Stimulated activated CD4-positive, alpha-beta T cell treated with anti-CD3 and anti-CD28 coated beads, Interleukin-12 subunit alpha, Interleukin-12 subunit beta, amount 100 ng/mL, for 24 hours (primary cell): Measurements from ENCODE around the gene HOXC12.

Experiments
- DNase-seq, 2 experiments: peaks; one replicate each; pipeline ENCODE4 v3.0.0-alpha.2; 2020; ENCODE audit warnings: low read depth in 2 of 2

Gene HOXC12

DNA sequence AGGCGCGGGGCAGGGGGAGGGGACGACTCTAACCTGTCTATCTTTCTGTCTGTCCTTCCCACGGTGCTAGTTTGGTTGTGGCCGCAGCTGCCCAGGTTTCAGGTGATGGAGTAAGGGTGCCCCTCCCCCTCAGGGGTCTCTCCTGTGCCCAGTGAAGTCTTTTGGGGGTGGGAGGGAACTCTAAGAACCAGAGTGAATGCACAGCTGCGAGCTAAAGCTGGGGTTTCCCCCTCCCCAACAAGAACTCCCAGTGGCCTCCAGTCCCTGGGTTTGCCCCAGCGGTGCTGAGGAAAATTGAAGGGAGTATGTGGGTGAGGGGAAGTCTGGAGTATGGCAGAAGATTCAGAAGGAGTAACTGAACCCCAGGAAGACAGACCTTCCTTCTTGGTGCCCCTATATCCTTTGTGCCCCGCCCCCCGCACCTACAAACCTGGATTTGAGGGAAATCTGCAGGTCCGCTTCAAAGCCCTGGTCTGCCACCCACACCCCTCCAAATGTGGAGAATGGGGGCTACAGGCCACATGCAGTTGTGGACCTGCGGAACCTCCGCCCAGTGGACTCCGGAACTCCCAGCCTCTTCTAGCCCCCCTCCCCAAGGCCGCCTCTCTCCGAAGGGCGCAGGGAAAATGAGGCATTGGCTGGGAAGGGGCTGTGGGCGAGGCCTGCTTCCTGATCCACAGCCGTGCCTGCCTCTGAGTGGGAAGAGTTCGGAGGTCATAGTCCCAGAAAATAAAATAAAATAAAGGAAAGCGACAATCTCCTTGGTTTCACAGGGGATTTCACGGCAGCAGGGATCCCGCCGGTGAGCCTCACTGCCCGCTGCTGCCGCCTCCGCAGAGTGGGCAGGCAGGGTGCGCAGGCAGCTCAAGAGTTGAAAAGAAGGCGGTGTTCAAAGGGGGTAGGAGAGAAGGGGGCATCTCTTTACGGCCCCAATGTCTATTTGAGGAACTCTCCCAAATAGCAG, 41.8 kb downstream of the HOXC12 start:
- no peak for DNase-seq

DNA sequence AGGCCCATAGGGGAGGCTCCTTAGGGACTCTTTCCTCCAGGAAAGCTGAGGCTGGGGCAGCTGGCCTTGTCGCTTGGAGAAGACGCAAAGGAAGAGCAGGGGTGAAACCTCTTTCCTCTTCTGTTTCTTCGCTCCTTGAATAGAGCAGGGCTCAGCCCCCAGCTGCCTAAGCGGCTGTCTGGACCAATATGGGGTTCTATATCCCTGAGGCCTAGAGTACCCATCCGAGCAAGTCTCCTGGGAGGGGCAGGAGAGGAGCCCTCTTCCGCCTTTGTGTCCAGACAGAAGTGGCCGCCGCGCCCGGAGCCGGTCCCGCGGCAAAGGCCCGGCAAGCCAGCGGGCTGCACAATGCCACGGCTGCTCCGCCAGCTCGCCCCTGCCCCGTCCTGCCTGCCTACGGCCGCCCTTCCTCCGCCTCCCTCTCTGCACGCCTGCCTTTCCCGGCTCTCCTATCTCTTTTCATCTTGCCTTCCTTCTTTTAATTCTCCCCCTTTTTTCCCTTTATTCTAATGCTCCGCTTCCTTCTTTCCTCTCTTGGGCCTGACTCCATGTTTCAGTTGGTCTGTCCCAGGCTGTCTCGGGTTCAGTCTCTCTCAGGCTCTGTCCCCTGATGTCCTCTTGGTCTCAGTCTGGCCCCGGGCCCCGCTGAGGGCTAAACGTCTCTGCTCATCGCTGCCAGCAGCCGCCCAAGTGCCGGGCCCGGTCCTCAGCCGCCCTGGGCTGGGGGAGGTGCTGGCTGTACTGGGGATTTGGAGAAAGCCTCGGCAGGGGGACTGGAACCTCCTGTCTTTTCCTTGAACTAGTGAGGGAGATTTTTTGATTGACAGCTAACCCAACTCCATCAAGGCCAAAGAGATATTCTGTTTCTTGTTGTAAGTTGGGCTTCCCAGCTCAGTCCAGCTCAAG, 42.8 kb downstream of the HOXC12 start:
- no peak for DNase-seq

DNA sequence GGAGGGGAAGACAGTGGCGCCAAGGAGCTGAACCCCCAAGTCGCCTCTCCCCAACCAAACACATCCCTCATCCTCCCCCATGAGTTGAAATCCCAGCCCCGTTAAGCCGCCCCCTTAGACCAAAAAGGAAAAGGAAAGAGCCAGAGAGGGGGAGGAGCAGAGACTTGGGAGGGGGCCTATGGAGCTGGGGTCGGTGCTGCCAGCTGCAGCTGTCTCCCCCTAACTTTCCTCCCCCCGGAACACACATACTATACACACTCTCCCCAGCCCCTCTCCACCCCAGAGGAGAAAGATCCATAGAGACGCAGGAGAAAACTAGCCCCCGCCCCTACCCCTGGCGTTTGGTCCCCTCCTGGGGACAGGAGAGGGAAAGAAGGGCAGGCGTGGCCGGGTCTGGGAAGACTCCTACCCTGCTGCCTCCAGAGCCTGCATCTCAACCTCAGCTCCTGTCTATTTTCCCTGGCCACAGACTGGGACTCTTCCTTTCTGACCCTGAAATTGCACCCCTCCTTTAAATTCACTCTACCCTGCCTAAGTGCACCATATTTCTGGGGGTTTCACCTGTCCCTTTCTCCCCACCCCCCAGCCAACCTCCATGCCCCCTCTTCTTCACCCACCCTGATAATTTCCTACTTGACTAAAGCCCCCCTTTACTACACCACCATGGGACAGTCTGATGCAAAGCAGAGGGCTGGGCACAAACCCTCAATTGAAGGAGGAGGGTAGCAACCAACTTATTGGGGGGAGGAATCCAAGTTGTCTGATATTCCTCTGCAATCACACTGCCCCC, 43.6 kb downstream of the HOXC12 start:
- no peak for DNase-seq

DNA sequence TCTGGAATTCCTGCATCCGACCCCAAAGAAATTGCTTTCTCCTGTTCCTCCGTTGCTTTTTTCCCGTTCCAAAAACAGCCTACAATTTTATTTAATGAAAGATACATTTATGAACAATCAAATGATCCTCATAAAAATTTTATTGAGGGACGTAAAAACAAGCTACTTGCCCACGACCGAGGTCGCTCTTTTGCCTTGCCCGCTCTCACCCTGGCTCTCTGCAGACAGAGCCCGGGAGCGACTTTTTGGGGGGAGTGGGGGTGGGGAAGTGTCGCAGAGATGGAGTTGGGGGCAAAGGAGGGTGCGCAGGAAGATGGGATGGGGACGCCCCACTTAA, 44.2 kb downstream of the HOXC12 start:
- no peak for DNase-seq

DNA sequence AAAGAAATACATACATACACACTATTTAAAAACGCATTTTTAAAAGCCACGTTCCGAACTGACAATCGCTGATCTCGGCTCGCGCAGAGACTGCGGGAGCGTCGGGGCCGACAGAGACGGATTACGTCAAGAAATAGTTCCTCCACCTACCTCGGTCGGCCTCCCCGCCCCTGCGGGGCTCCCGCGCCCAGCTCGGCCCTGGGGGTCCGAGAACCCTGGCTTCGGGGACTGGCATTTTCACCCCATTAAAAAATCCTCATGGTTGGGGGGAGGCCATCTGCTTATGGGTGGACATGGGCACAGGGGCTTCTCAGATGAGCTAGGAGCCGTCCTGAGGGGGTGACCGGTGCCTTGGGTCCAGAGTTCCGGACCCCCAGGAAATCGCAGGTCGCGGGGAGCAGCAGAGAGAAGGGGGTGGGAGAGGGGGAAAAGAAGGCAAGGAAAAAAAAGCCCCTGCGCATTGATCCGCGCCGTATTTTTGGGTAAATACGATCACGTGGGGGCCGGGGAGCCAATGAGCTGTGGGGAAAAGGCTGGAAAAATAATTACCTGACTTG, 44.9 kb downstream of the HOXC12 start:
- DNase-seq = no peak

DNA sequence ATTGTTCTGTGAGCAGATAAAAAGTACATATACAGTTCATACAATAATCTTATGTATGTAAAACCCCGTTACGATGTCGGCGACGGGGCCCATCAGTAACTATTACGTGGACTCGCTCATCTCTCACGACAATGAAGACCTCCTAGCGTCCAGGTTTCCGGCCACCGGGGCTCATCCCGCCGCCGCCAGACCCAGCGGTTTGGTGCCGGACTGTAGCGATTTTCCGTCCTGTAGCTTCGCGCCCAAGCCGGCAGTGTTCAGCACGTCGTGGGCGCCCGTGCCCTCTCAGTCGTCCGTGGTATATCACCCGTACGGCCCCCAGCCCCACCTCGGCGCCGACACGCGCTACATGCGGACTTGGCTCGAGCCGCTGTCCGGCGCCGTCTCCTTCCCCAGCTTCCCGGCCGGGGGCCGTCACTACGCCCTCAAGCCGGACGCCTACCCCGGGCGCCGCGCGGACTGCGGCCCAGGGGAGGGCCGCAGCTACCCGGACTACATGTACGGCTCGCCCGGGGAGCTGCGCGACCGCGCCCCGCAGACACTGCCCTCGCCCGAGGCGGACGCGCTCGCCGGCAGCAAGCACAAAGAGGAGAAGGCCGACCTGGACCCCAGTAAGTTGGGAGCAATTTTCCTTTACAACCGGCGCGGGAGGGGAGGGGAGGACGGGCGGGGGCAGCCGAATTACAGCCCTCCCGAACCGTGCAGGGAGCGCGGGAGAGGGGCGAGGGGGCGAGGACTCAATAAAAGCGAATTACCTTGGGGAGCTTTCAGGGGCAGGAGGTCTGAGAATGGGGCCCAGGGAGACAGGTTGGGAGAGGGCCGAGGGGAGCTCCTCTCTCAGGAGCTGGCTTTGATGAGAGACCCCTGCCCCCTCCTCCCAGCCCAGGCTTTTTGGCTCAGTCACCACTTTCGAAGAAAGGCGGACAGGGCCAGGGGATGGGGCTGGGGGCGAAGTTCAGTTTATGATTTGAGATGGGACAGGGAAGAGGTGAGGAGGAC, 45.7 kb downstream of the HOXC12 start, which contains the start of gene HOXC9:
HOXC9 (plus strand) TSS at position 46 of the 999 bp plus-strand sequence; CDS start at position 74, 28 bp downstream.
- no peak for DNase-seq

DNA sequence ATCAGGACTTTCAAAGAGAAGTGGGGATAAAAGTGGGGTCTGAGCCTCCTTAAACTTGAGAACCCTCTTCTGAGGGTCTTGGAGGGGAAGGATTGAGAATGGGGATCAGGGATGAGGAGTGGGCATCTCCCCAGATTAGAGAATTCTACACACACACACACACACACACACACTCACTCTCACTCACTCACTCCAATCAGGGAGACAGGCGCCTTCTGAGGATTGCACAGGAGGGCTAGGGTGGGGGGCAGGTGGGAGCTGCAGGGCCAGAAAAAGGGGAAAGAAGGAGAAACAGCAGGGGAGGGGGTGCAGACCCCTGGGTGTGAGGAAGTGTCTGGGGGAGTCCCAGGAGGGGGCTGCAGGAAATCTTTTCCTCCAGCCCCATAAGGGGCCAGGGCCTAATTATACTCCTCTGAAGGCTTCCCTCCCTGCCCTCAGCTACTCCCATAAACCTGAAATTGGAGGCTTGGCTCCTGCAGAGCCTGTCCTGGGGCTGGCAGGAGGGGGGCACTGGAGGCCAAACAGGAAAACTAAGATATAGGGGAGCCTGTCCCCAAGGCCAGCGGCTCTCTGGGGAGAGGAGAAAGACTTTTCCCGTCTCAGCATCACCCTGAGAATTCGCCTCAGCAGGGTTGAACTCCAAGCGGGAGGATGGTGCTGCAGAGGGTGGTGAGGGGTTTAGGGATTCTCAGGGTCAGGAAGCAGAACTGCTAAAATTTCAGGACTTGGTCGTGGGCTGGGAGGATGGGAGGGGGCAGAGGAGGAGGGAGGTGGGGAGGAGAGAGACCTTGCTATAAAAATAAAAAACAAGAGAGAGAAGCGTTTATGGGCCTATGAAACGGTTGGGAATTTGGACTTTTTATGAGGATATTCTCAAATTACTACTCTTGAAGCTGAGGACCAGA, 46.8 kb downstream of the HOXC12 start:
- DNase-seq = no peak

DNA sequence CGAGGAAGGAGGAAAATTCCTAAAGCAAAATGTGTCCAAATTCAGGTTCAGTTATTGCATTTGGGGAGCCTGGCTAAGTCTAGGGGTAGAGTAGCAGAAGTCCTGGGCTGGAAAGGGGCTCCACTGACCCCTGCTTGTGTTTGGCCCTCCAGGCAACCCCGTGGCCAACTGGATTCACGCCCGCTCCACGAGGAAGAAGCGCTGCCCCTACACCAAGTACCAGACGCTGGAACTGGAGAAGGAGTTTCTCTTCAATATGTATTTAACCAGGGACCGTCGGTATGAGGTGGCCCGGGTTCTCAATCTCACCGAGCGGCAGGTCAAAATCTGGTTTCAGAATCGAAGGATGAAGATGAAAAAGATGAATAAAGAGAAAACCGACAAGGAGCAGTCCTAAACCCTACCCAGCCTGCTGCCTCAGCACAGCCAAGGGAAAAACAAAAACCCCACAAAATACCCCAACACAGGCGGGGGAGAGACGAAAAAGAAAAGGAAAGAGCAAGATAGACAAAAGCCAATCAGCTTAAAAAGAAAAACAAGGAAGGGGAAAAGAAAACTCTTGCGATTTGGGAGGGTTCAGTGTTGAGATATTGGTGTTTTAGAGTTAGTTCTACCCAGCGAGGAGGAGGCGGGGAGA, 47.7 kb downstream of the HOXC12 start:
- no peak for DNase-seq

DNA sequence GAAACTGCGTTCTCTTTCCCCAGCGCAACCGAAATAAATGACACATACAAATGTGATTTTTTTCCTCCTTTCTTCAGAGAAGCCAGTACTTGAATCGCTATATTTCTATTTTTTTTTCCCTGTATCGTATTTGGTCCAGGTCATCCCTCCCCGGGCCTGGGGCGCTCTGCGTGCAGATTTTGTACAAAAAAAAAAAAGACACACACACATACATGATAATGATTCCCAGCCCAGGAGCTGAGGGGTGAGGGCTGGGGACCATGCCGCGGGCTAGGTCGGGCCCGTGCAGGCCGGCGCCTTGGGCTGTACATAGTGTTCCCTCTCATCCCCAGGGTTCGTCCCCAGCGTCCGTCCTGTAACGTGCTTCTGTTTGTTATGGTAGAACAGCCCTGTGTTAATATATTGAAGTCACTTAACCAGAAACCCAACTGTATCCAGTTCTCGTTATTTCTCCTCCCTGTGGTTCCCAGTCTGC, 48.2 kb downstream of the HOXC12 start:
- no peak for DNase-seq

DNA sequence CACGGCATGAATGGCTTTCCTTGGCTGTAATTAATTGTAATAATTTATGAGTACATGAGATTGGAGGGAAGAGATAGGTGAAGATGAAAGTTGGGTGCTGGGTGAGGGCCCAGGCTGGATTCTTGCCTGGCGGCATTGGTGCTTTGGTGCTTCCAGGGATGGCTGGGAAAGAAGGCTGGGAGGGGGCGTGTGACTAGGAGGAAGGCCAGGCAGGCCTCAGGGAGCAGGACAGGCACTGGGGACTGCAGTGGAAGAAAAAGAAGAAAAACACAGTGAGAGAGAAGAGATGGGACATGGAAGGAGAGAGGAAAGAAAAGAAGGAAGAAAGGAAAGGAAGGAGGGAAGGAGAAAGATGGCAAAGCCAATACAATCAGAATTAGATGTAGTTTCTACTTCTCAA, 48.9 kb downstream of the HOXC12 start:
- DNase-seq = no peak

DNA sequence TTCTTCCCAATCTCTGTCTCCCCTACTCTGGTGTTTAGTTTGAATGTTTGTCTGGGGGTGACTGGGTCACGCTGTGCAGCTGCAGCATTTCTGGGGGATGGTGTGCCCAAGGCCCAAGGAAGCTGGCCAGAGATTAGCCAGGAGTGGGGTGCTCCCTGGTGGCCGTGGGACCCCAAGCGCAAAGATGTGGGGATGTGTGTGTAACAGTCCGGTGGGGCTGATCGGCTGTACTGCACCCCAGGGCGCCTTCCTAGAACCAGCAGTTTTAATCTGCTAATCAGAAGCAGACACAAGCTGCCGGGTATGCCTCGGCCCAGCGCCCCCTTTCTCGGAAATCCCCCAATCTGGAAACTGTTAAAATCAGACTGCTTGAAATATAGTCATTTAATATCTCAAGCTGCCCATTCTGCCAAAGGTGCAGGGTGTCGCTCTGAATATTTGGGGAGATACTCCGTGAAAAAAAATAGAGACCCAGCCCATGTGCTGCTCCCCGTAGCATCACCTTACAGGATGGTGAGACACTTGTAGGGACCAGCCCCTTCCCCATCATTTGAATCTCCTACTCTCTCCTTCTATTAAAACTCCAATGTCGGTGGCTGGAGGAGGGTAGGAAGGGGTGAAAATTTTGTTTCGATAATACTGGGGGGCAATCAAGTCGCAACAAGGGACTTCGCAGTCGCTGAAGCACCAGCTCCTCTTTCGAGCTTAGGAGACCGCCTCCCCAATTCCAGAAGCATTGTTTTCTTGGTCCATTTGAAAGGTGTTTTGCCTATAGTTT, 49.5 kb downstream of the HOXC12 start:
- no peak for DNase-seq

DNA sequence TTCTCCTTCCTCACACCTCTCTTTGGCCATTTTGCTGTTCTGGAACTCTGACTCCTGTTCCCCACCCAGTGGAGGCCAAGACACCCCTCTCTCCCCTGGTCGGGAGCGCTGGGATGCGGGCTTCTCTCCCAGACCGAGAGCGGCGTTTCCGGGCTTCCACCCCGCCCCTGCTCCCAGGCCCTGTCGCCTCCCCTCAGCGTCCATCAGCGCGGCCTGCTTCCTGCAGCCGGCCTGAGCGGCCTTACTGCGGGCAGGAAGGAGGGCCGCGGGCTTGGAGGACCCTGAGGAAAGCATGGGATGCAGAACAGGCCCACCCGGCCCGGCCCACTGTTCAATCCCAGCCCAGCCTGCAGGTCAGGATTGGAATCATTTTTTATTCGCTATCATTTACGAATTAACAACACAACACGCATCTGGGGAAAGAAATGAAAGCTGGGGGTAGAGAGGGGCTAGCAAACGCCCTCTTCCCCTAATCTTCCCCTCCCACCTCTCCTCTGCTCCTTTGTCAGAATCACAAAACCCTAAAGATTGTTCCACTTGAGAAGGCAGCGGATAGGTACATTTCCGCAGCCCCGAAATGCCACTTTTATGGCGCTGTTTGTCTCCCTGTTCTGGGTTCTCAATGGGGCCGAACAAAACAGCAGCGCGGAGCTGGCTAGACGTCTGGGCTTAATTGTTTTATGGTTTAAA, 50.3 kb downstream of the HOXC12 start:
- no peak for DNase-seq

DNA sequence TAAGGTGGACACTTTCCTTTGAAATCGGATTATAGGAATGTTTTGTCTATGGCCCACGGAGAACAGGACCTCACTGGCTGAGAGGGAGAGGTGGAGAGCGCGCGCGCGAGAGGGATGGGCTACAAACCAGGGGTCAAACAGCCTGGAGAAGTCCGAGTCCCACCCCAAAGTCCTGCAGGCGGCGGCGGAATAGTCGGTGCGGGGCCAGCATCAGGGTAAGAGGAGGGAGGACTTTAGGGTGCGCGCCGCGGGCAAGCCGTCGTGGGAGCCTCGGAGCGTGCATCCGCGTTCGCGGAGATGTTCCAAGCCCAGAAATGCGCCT, 50.8 kb downstream of the HOXC12 start:
- DNase-seq = no peak

DNA sequence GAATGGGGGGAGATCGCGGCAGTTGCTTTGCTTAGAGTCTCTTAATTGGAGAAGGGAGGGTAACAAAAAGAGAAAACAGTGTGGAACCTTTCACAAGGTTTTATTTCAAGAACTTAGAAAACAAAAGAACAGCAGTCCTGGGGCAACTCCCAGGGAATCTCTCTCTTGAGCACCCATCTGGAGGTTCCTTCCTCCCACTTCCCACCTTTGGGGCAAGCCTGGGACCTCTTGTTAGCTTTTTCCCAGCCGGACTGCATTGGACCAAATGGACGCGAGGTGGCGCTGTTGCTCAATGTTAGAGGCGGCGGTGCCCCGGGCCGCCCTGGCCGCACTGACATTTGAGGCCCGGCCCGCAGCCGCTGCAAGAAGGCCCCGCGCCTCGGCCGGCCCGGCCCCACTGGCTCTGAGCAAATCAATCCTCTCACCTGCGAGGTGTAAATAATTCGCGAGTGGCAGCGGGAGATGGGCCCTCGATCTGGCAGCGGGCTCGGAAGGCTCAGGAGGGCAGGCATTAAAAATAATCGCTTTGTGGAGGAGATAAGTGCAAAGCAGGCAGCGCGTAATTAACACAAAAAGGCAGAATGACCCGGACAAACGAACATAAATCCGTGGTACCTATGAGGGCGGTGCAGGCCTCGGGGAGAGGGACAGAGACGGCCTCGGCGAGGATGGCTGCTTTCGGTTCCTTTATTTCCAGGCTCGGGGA, 51.3 kb downstream of the HOXC12 start:
- peak; percentile 67 to 83 for DNase-seq

DNA sequence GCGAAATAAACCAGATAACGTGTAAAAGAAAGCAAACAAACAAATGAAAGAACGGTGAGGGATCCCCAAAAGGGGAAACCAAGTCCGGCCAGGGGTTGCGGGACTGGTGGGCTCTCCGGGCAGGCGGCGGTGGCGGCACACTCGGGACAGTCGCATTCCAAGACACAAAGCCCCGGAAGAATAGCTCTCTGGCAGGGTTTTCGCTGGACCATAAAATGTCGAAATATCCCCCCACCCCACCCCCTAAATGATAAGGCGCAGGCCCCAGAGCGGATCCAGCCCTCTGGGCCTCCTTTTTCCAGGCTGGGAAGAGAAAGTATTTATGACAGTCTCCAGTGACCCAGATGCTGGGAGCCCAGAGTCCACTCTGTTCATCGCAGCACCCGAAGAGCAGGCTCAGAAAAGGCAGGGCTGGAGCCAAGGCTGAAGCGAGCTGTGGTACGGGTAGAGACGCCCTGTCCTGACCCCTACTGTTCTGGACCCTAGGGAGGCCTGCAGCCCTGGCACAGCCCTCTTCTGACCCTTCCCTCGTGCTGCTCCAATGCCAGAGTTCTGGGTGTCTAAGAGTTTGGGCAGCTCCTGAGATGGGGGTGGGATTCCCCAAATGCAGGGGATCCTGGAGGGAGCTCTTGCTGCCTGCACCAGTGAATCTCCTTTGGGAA, 52.0 kb downstream of the HOXC12 start:
- no peak for DNase-seq
